Memory B cell (primary cell): ENCODE data around the gene CFD.
A peak's percentile ranks its signal among the peaks of the same experiment; 100 is the strongest.

ENCODE experiments used
- ATAC-seq: fragments of 150-1000 bp; cut with Tn5 transposase; 2 replicates; pipeline ENCODE4 v1.10.0; 2021; ENCODE audit warnings: low read depth, mild to moderate bottlenecking, moderate library complexity
- DNase-seq, 2 donors: peaks; one replicate each; pipeline ENCODE4 v3.0.0; 2022; ENCODE audit warnings: low spot score in 2 of 2
- H3K27ac Mint-ChIP-seq: one replicate; pipeline ENCODE4 v1.8.0; 2022; ENCODE audit warnings: mild to moderate bottlenecking, moderate library complexity, mixed read lengths
- H3K27me3 Mint-ChIP-seq: one replicate; pipeline ENCODE4 v1.8.0; 2022; ENCODE audit warnings: mixed read lengths
- H3K36me3 Mint-ChIP-seq: one replicate; pipeline ENCODE4 v1.8.0; 2022; ENCODE audit warnings: mild to moderate bottlenecking, mixed read lengths
- H3K4me1 Mint-ChIP-seq: one replicate; pipeline ENCODE4 v1.8.0; 2022; ENCODE audit warnings: mixed read lengths
- H3K4me3 Mint-ChIP-seq: one replicate; pipeline ENCODE4 v1.8.0; 2022; ENCODE audit warnings: mild to moderate bottlenecking, moderate library complexity, mixed read lengths
- H3K9me3 Mint-ChIP-seq: one replicate; pipeline ENCODE4 v1.8.0; 2022; ENCODE audit warnings: mixed read lengths

CFD gene

DNA sequence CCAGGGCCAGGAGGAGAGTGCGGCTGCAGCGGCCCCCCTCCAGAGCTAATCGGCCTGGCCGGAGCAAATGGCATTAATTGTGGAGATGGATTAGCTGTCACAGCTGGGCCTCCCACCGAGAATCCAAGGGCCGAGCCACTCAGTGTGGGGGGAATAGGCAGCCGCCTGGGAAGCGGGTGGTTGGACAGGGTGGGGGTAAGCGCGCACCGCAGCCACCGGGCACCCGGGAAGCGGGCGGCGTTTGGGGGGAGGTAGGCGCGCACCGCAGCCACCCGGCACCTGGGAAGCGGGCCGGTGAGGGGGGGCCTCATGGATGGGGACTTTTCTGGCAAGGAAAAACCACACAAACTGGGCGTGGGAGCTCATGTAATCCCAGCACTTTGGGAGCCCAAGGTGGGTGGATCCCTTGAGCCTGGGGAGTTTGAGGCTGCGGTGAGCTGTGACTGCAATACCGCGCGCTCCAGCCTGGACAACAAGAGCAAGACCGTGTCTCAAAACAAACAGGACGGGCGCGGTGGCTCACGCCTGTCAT lies 43.9 kb downstream of the CFD start:
- Mint-ChIP-seq H3K36me3 (peaks cover 16% of the 10 kb centered on the region), H3K27me3 (no peaks in the 10 kb centered on the region), H3K27ac (no peak overlapping the region), H3K4me3 (no peak overlapping the region), H3K9me3 (no peaks in the 10 kb centered on the region), H3K4me1 (peaks cover 19% of the 10 kb centered on the region)
- ATAC-seq (no peak), DNase-seq (no peak)

DNA sequence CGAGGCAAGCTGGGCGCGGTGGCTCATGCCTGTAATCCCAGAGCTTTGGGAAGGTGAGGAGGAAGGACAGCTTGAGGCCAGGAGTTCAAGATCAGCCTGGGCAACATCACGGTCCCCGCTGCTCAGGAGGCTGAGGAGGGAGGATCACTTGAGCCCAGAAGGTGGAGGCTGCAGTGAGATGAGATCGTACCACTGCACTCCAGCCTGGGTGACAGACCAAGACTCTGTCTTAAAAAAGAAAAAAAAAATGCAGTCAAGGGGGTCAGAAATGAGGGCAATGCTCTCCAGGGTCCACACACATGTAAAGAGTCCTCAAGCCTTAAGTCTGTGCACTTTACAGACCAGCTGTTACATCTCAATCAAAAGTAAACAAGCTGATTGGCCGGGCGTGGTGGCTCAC lies 45.1 kb downstream of the CFD start:
- DNase-seq (no peak), ATAC-seq (no peak)
- H3K27ac Mint-ChIP-seq: peak overlapping the region; percentile 100
- peaks cover 21% of the 10 kb centered on the region for H3K4me1 Mint-ChIP-seq
- H3K27me3 Mint-ChIP-seq: no peaks in the 10 kb centered on the region
- H3K36me3 Mint-ChIP-seq: peaks cover 15% of the 10 kb centered on the region
- H3K9me3 Mint-ChIP-seq: no peaks in the 10 kb centered on the region
- no peak overlapping the region for H3K4me3 Mint-ChIP-seq

DNA sequence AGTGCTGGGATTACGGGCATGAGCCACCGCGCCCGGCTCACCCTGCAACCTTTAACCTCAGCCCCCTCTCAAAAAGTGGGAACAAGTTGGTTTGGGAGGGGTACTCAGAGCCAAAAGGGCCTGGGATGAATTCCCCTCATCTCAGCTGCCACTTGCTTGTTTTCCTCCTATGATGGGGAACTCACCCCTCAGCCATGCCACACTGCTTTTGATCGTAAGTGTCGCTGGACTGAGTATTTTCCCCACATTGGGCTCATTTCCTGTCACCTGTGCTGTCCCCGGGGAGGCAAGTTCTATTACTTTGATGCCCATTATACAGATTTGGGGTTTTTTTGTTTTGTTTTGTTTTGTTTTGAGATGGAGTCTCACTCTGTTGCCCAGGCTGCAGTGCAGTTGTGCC lies 47.0 kb downstream of the CFD start:
- H3K4me1 Mint-ChIP-seq: peaks cover 19% of the 10 kb centered on the region

GRCh38 chr19:907183-907853 lies 47.9 kb downstream of the CFD start:
- ATAC-seq (peak; percentile 42), DNase-seq (peak; percentile 69 to 74)
- Mint-ChIP-seq H3K36me3 (peaks cover 15% of the 10 kb centered on the region), H3K4me3 (peak overlapping the region; percentile 82), H3K27ac (peak overlapping the region; percentile 100), H3K27me3 (no peaks in the 10 kb centered on the region), H3K4me1 (peaks cover 19% of the 10 kb centered on the region), H3K9me3 (no peaks in the 10 kb centered on the region)

More for the DNA sequence above, 47.0 kb downstream of the CFD start:
- DNase-seq: peak in 1 of 2 donors; percentile 52
- Mint-ChIP-seq H3K9me3 (no peaks in the 10 kb centered on the region), H3K36me3 (peaks cover 15% of the 10 kb centered on the region), H3K27me3 (no peaks in the 10 kb centered on the region), H3K27ac (peak overlapping the region; percentile 100), H3K4me3 (peak overlapping the region; percentile 82)
- peak; percentile 21 for ATAC-seq

DNA sequence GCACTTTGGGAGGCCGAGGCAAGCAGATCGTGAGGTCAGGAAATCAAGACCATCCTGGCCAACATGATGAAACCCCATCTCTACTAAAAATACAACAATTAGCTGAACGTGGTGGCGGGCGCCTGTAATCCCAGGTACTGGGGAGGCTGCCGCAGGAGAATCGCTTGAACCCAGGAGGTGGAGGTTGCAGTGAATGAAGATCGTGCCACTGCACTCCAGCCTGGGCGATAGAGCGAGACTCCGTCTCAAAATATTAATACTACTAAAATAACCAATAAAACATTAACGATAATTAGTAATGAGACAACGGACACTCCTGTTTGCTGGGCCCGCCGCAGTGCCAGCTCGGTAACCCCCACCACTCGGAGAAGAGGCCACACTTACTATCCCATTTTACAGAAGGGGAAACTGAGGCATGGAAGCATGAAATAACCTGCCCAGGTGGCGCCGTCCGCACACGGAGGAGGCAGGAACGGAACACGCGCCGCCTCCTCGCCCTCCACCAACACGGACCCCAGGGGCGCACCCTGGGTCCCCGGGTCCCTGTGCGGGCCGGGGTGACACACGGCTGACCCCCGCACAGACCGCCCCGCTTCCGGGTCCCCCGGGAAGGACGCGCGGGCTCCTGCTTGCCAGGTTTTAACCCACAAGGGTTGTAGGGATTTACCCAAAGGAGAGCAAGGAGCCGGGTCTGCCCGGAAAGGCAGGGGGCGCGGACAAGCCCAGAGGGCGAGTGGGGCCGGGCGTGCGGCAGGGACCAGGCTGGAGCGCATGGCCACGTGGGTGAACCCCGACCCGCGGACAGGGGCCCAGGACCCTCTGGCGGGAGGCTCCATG lies 52.0 kb downstream of the CFD start:
- peak in 1 of 2 donors; percentile 49 for DNase-seq
- ATAC-seq: no peak
- peaks cover 24% of the 10 kb centered on the region for H3K4me1 Mint-ChIP-seq
- H3K4me3 Mint-ChIP-seq: peak overlapping the region; percentile 70
- peak overlapping the region; percentile 94 for H3K27ac Mint-ChIP-seq
- peaks cover 9% of the 10 kb centered on the region for H3K36me3 Mint-ChIP-seq
- H3K27me3 Mint-ChIP-seq: no peaks in the 10 kb centered on the region
- H3K9me3 Mint-ChIP-seq: no peaks in the 10 kb centered on the region

DNA sequence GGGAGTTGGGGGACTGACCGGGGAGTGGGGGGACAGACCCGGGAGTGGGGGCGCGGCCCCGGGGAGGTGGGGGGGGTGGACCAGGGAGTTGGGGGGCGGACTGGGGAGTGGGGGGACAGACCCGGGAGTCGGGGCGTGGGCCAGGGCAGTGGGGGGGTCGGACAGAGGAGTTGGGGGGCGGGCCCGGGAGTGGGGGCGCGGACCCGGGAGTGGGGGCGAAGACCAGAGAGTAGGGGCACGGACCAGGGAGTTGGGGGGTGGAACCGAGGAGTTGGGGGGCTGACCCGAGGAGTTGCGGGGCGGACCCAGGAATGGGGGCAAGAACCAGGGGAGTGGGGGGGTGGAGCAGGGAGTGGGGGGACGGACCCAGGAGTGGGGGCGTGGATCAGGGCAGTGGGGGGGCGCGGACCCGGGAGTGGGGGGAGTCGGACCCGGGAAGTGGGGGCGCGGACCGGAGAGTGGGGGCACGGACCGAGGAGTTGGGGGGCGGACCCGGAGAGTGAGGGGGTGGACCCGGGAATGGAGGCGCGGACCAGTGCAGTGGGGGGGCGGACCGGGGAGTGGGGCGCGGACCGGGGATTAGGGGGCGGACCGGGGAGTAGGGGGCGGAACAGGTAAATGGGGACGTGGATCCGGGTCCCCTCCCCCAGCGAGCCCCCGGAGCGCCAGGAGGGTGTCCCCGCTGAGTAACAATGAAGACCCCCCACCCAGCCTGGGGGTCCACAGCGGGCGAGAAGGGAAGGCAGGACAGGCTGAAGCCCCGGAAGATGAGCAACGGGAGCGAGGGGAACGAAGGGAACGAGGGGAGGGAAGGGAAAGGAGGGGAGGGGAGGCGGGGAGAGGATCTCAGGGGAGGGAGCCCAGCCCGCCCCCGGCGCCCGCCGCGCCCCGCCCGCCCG lies 53.0 kb downstream of the CFD start:
- Mint-ChIP-seq H3K27ac (peak overlapping the region; percentile 94), H3K9me3 (no peaks in the 10 kb centered on the region), H3K4me1 (peaks cover 18% of the 10 kb centered on the region), H3K27me3 (no peaks in the 10 kb centered on the region), H3K36me3 (peaks cover 6% of the 10 kb centered on the region), H3K4me3 (peak overlapping the region; percentile 97)
- ATAC-seq (peak; percentile 7), DNase-seq (peak; percentile 53 to 78)
